Measurements from ENCODE around the gene AP1M1. TPM values are rescaled to one million over a fixed set of nuclear protein-coding genes. Genes with fewer than 3 reads are reported as not detected.

AP1M1 gene
- total RNA-seq, 2 experiments from 2014 or later: 184 to 186 TPM

DNA sequence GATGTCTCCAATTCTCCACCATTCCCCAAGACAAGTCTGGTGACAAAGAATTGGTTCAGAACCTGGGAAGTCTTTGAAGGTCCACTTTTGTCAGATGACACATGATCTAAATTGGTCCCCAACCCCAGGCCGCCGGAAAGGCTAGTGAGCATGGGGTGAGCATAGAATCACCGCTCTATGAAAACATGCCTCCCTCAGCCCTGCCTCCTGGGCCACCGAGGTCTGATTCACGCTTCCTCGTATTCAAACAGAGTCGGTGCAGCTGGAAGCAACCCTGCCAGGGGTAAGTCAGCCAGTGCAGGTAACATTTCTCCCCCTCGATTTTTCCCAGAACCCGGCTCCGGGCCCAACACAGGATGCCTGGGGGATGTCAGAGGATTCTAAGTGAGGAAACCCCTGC lies 93.0 kb downstream of the AP1M1 start:
- POLR2A ChIA-PET: no interaction called here
- ATAC-seq: no peak
- peaks cover 20% of the 10 kb centered on the region for H3K4me1 Mint-ChIP-seq (ENCODE audit: low read depth)
- no peak overlapping the region for H3K4me3 Mint-ChIP-seq
- DNase-seq: no peak
- CTCF ChIA-PET: no interaction called here
- H3K27ac Mint-ChIP-seq: no peak overlapping the region
- no peaks in the 10 kb centered on the region for H3K36me3 Mint-ChIP-seq (ENCODE audit: low read depth)
- no peaks in the 10 kb centered on the region for H3K9me3 Mint-ChIP-seq (ENCODE audit: insufficient read depth)
- H3K27me3 Mint-ChIP-seq (ENCODE audit: low read depth): peaks cover 24% of the 10 kb centered on the region

- DNase-seq (no peak), ATAC-seq (no peak)
- Mint-ChIP-seq H3K36me3 (ENCODE audit: low read depth) (no peaks in the 10 kb centered on the region), H3K4me1 (ENCODE audit: low read depth) (peaks cover 12% of the 10 kb centered on the region), H3K27me3 (ENCODE audit: low read depth) (peaks cover 16% of the 10 kb centered on the region), H3K9me3 (ENCODE audit: insufficient read depth) (no peaks in the 10 kb centered on the region), H3K4me3 (no peak overlapping the region), H3K27ac (no peak overlapping the region)
- CTCF ChIA-PET: no interaction called here
- POLR2A ChIA-PET: no interaction called here
Measured at GRCh38 chr19:16293118-16294091, 95.7 kb downstream of the AP1M1 start.

DNA sequence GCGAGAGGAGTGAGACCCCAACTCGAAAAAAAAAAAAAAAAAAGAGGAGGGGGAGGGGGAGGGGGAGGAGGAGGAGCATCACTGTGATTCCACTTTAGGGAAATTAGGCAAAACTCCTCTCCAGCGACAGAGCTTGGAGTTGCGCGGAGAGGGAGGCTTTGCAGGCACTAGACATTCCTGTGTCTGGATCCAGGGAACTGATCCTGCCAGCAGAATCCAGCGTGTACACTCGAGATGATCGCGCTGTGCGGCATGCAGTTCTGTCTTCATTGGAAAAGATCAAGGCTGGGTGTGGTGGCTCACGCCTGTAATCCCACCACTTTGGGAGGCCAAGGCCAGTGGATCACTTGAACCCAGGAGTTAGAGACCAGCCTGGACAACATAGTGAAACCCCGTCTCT lies 97.3 kb downstream of the AP1M1 start:
- H3K4me3 Mint-ChIP-seq: no peak overlapping the region
- peaks cover 13% of the 10 kb centered on the region for H3K27me3 Mint-ChIP-seq (ENCODE audit: low read depth)
- H3K4me1 Mint-ChIP-seq (ENCODE audit: low read depth): peaks cover 2% of the 10 kb centered on the region
- ATAC-seq (no peak), DNase-seq (no peak)
- no peak overlapping the region for H3K27ac Mint-ChIP-seq
- CTCF ChIA-PET: no interaction called here
- H3K9me3 Mint-ChIP-seq (ENCODE audit: insufficient read depth): no peaks in the 10 kb centered on the region
- POLR2A ChIA-PET: no interaction called here
- no peaks in the 10 kb centered on the region for H3K36me3 Mint-ChIP-seq (ENCODE audit: low read depth)

Other genes with a start within 250 kb of the AP1M1 start
- not detected for gene OR10H4, start 248.9 kb upstream of the AP1M1 start, total RNA-seq
- 100 to 1,000 TPM; 424 to 436 TPM for gene TPM4, start 121.4 kb upstream of the AP1M1 start, total RNA-seq
- gene RAB8A, start 86.0 kb upstream of the AP1M1 start, total RNA-seq: 100 to 1,000 TPM; 156 to 167 TPM
- 10 to 100 TPM; 83.6 to 84.3 TPM for gene HSH2D, start 54.2 kb upstream of the AP1M1 start, total RNA-seq
- gene CIB3, start 24.4 kb upstream of the AP1M1 start, total RNA-seq: not detected
- 10 to 100 TPM; 65.8 to 69.4 TPM for gene FAM32A, start 12.5 kb upstream of the AP1M1 start, total RNA-seq
- gene KLF2, start 126.9 kb downstream of the AP1M1 start, total RNA-seq: 100 to 1,000 TPM in 1 of 2 experiments, 10 to 100 TPM in 1; 96.0 to 100 TPM